Thymus (tissue), 11 donors: Measurements from ENCODE around the gene ANKRD12. TPM values are rescaled to one million over a fixed set of nuclear protein-coding genes. Genes with fewer than 3 reads are reported as not detected.

Source experiments
- DNase-seq, 9 donors: peaks; one replicate each; pipeline ENCODE4 v3.0.0-alpha.2; 2013; ENCODE audit warnings: low spot score in 9 of 9, low read depth in 6 of 9, missing footprints in 1 of 9
- H3K27ac ChIP-seq, 2 donors: one replicate each; pipeline ENCODE4 v1.5.1; 2013; ENCODE audit warnings: control low read depth in 1 of 2, low read depth in 1 of 2, low read length in 1 of 2, mild to moderate bottlenecking in 1 of 2, moderate library complexity in 1 of 2
- H3K27me3 ChIP-seq, 2 donors: one replicate each; pipeline ENCODE4 v1.5.1; 2013; ENCODE audit warnings: low read length in 1 of 2; ENCODE audit not compliant: control insufficient read depth in 2 of 2, insufficient read depth in 1 of 2
- H3K36me3 ChIP-seq, 2 donors: one replicate each; pipeline ENCODE4 v1.5.1; 2013; ENCODE audit warnings: low read length in 1 of 2, mild to moderate bottlenecking in 1 of 2, moderate library complexity in 1 of 2; ENCODE audit not compliant: control insufficient read depth in 2 of 2, insufficient read depth in 2 of 2
- H3K4me1 ChIP-seq, 2 donors: one replicate each; pipeline ENCODE4 v1.5.1; 2013; ENCODE audit warnings: low read length in 2 of 2; ENCODE audit not compliant: control insufficient read depth in 2 of 2, insufficient read depth in 2 of 2
- H3K4me3 ChIP-seq, 2 donors: one replicate each; pipeline ENCODE4 v1.5.1; 2013; ENCODE audit warnings: low read length in 2 of 2, control low read depth in 1 of 2, mild to moderate bottlenecking in 1 of 2
- H3K9me3 ChIP-seq, 2 donors: one replicate each; pipeline ENCODE4 v1.5.1; 2013; ENCODE audit warnings: low read length in 1 of 2, mild to moderate bottlenecking in 1 of 2; ENCODE audit not compliant: control insufficient read depth in 2 of 2, insufficient read depth in 1 of 2
- WGBS: extraction: QIAGEN DNeasy Blood & Tissue Kit; methylation state at CpG from one replicate; pipeline ENCODE4 v1.1.7; 2013; 5-methylcytosine and 5-hydroxymethylcytosine counted together
- polyA plus RNA-seq: library from polyadenylated mRNA; stranded (reverse); fragments of 200-250 nt; gene quantifications from one replicate; pipeline ENCODE4 v1.2.3, GENCODE V29; 2013
- total RNA-seq: library from RNA; stranded (reverse); fragments of 120-200 nt; gene quantifications from one replicate; pipeline ENCODE4 v1.2.4, GENCODE V29; 2013
- donor health status: healthy.

The ANKRD12 gene
- total and polyA plus RNA-seq, 2 donors: 13.0 to 57.9 TPM

DNA sequence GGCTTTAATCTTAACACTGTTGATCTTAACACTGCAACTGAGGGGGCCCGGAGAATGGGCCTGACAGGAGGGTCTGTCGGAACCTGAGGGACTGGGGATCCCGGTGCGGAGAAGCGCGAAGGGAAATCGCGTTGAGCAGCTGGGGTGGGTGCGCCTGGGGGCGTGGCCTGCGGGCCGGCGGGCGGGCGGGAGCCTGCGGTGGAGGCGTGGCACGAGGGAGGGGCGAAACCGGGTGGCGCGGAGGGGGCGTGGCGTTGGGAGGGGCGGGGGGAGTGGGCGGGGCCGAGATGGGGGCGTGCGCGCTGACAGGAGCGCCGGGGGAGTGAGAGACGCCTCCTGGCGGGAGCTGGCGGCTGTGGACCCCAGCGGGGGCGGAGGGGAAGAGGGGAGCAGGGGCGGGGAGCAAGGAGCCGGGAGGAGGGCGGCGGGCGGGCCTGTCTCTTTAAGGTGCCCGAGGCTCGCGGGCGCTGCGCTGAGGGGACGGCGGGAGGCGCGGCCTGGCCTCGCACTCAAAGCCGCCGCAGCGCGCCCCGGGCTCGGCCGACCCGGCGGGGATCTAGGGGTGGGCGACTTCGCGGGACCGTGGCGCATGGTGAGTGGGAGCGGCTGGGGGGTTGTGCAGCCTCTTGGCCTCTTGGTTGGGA is 197.9 kb downstream of the ANKRD12 start, which contains the start of gene TWSG1:
TSS of gene TWSG1 (plus strand) at position 445 of the 644 bp plus-strand sequence. CDS start 2,457 bp downstream, outside the sequence.
- Histone ChIP-seq H3K4me3 (peak within 1 kb of the TSS; percentile 63 to 78), H3K27me3 (peaks cover 3 to 8% of the 10 kb centered on the region in 2 donors), H3K4me1 (peaks cover 0 to 5% of the 10 kb centered on the region in 2 donors), H3K27ac (peak within 1 kb of the TSS; percentile 53 to 81), H3K36me3 (no peaks in the 10 kb centered on the region), H3K9me3 (peaks cover 0 to 14% of the 10 kb centered on the region in 2 donors)
- peak; percentile 67 to 94 (median 82) for DNase-seq
- WGBS: 1% methylated on average over 66 of the region's 67 CpGs

DNA sequence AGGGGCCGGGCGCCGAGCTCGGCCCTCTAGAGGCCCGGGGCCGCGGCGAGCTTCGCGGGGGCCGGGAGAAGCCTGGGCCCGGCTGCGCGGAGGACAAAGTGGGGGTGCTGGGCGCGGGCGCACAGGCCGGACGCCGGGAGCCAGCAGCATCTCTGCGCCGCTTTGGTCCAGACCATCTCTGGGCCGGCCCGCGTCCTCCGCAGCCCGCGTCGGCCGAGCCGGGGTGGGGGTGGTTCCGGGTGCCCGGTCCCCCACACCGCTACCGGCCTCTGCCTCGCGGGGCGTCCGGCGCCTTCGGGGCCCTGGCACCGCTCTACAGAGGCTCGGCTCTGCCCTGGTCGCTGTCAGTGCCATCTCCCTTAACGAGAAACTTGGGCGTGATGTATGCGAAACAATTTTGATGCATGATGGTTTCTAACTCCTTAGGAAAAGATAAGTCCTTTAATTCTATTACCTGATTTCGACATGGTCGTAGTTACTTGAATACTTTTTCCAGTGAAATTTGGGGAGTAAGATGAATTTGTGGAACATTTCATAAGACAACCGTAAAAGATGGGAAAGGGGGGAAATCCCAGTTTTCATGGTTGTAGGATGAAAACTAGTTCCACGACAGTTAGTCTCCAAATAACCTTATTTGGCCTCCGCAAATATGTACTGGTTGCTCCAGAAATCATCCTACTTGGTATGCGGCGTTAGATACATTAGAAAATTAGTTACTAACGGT is 198.6 kb downstream of the ANKRD12 start:
- 7% methylated on average over 55 of the region's 55 CpGs for WGBS
- DNase-seq: peak in 3 of 9 donors; percentile 13 to 50 (median 33)
- H3K36me3 ChIP-seq: no peaks in the 10 kb centered on the region
- peak overlapping the region; percentile 51 to 78 for H3K4me3 ChIP-seq
- H3K27me3 ChIP-seq: peaks cover 3 to 8% of the 10 kb centered on the region in 2 donors
- H3K4me1 ChIP-seq: peaks cover 0 to 5% of the 10 kb centered on the region in 2 donors
- H3K9me3 ChIP-seq: peaks cover 0 to 14% of the 10 kb centered on the region in 2 donors
- H3K27ac ChIP-seq: peak overlapping the region in 1 of 2 donors; percentile 53

Other genes with a start within 250 kb of the ANKRD12 start
- 168 TPM for gene NDUFV2, start 34.1 kb upstream of the ANKRD12 start, total RNA-seq
- 212 TPM for gene NDUFV2, start 34.1 kb upstream of the ANKRD12 start, polyA plus RNA-seq
- 7.8 TPM for gene TWSG1, start 198.0 kb downstream of the ANKRD12 start, total RNA-seq
- gene TWSG1, start 198.0 kb downstream of the ANKRD12 start, polyA plus RNA-seq: 10.6 TPM